DOHH2 (cell line): ENCODE data around the gene GET4.

Experiments used
- H3F3A ChIP-seq: fragments of 200-600 bp; sonication (generic), shearing (Covaris generic); 2 replicates; pipeline ENCODE4 v1.6.0; 2016; ENCODE audit warnings: antibody characterized with exemption, mild to moderate bottlenecking; ENCODE audit not compliant: control insufficient read depth, insufficient read depth
- H3K27ac ChIP-seq: fragments of 200-600 bp; sonication (generic); 2 replicates; pipeline ENCODE4 v1.5.1; 2014; ENCODE audit warnings: low read depth, mild to moderate bottlenecking, low read length, moderate library complexity
- H3K27me3 ChIP-seq: fragments of 200-600 bp; sonication (generic); 2 replicates; pipeline ENCODE4 v1.6.1; 2014; ENCODE audit warnings: mild to moderate bottlenecking, low read length, mixed read lengths; ENCODE audit not compliant: control insufficient read depth
- H3K36me3 ChIP-seq: fragments of 200-600 bp; sonication (generic); 2 replicates; pipeline ENCODE4 v1.6.1; 2014; ENCODE audit warnings: mild to moderate bottlenecking, low read length, moderate library complexity, mixed read lengths; ENCODE audit not compliant: control insufficient read depth
- H3K4me1 ChIP-seq: fragments of 200-600 bp; sonication (generic); 2 replicates; pipeline ENCODE4 v1.6.1; 2014; ENCODE audit warnings: mild to moderate bottlenecking, low read length, mixed read lengths; ENCODE audit not compliant: control insufficient read depth
- H3K4me2 ChIP-seq: fragments of 200-600 bp; sonication (generic); 2 replicates; pipeline ENCODE4 v1.6.0; 2014; ENCODE audit warnings: mild to moderate bottlenecking, low read length, moderate library complexity
- H3K4me3 ChIP-seq: fragments of 200-600 bp; sonication (generic); 2 replicates; pipeline ENCODE4 v1.5.1; 2014; ENCODE audit warnings: mild to moderate bottlenecking, low read length, mixed read lengths
- H3K79me2 ChIP-seq: fragments of 200-600 bp; sonication (generic); 2 replicates; pipeline ENCODE4 v1.6.1; 2014; ENCODE audit warnings: mild to moderate bottlenecking, low read length, mixed read lengths; ENCODE audit not compliant: control insufficient read depth
- H3K9me2 ChIP-seq: fragments of 200-600 bp; sonication (generic); replicated peaks from 2 replicates; pipeline ENCODE4 v1.6.1; 2014; ENCODE audit warnings: mild to moderate bottlenecking, low read length, mixed read lengths; ENCODE audit not compliant: control insufficient read depth
- H3K9me3 ChIP-seq: fragments of 200-600 bp; sonication (generic); 2 replicates; pipeline ENCODE4 v1.6.1; 2014; ENCODE audit warnings: antibody characterized with exemption, low read length, mixed read lengths; ENCODE audit not compliant: control insufficient read depth, insufficient read depth
- H4K20me1 ChIP-seq: fragments of 200-600 bp; sonication (generic); 2 replicates; pipeline ENCODE4 v1.6.0; 2014; ENCODE audit warnings: low read depth, mild to moderate bottlenecking, antibody characterized with exemption, low read length, moderate library complexity; ENCODE audit not compliant: control insufficient read depth, insufficient read depth
- CTCF ChIP-seq: fragments of 200-600 bp; sonication (generic); IDR thresholded peaks from one replicate; pipeline ENCODE4 v1.5.1; 2014; ENCODE audit warnings: antibody characterized with exemption, mild to moderate bottlenecking, low read depth, low read length; ENCODE audit not compliant: poor library complexity, severe bottlenecking
- EZH2phosphoT487 ChIP-seq: fragments of 200-600 bp; sonication (generic); IDR thresholded peaks from 2 replicates; pipeline ENCODE4 v1.6.1; 2017; ENCODE audit warnings: borderline replicate concordance, mild to moderate bottlenecking, antibody characterized with exemption, low read length, moderate library complexity, mixed read lengths

Gene GET4

GRCh38 chr7:884191-885003 is 8.0 kb downstream of the GET4 start:
- H3K9me3 ChIP-seq: no peaks in the 10 kb centered on the region
- H3F3A ChIP-seq: no peaks in the 10 kb centered on the region
- H3K36me3 ChIP-seq: peaks cover 44% of the 10 kb centered on the region
- H3K27ac ChIP-seq: no peak overlapping the region
- peaks cover 3% of the 10 kb centered on the region for H3K4me1 ChIP-seq
- no peaks in the 10 kb centered on the region for H3K27me3 ChIP-seq
- no peak overlapping the region for H3K4me3 ChIP-seq
- no peak for TF ChIP-seq CTCF
- H3K79me2 ChIP-seq: peaks cover 99% of the 10 kb centered on the region
- no peaks in the 10 kb centered on the region for H3K9me2 ChIP-seq
- no peak overlapping the region for H3K4me2 ChIP-seq
- peaks cover 8% of the 10 kb centered on the region for H4K20me1 ChIP-seq

GRCh38 chr7:885261-885892 is 9.0 kb downstream of the GET4 start:
- H3K27me3 ChIP-seq: no peaks in the 10 kb centered on the region
- H3K79me2 ChIP-seq: peaks cover 89% of the 10 kb centered on the region
- H3K4me2 ChIP-seq: no peak overlapping the region
- TF ChIP-seq EZH2phosphoT487 (no peak), CTCF (no peak)
- H3K4me1 ChIP-seq: no peaks in the 10 kb centered on the region
- H4K20me1 ChIP-seq: peaks cover 3% of the 10 kb centered on the region
- H3K27ac ChIP-seq: no peak overlapping the region
- H3K9me2 ChIP-seq: no peaks in the 10 kb centered on the region
- no peaks in the 10 kb centered on the region for H3F3A ChIP-seq
- H3K36me3 ChIP-seq: peaks cover 40% of the 10 kb centered on the region
- no peak overlapping the region for H3K4me3 ChIP-seq
- H3K9me3 ChIP-seq: no peaks in the 10 kb centered on the region

GRCh38 chr7:885893-886625 is 9.7 kb downstream of the GET4 start:
- Histone ChIP-seq H4K20me1 (peaks cover 3% of the 10 kb centered on the region), H3K27me3 (no peaks in the 10 kb centered on the region), H3K9me3 (no peaks in the 10 kb centered on the region), H3K4me2 (no peak overlapping the region), H3K36me3 (peaks cover 47% of the 10 kb centered on the region), H3K79me2 (peaks cover 82% of the 10 kb centered on the region), H3F3A (no peaks in the 10 kb centered on the region), H3K4me1 (no peaks in the 10 kb centered on the region), H3K27ac (no peak overlapping the region), H3K9me2 (no peaks in the 10 kb centered on the region), H3K4me3 (no peak overlapping the region)
- TF ChIP-seq EZH2phosphoT487: no peak
- TF ChIP-seq CTCF: no peak
